ENCODE measurements around the gene FHIT.

Gene FHIT

DNA sequence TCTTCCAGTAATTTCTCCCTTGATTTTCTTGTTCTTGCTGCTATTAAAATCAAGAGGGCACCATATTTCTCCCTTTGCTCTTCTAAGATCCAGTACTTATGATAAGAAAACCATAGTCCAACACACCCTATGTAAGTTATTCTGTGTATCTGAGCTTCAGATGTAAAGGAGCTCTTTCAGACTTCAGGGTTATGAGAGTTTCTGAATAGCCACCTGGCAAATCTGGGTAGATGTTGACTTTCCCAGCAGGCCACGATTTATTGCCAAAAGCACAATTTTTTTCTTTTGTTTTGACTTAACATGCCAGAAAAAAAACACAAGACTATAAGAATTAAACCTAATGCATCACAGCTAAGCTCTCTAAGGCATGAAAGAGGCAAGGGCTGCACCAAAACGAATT, 1045.0 kb downstream of the FHIT start:
- Histone ChIP-seq H3K79me2 (ENCODE audit: control insufficient read depth, low read length) (no peaks in the 10 kb centered on the region), H3F3A (ENCODE audit: control insufficient read depth, insufficient read depth) (no peaks in the 10 kb centered on the region), H3K36me3 (ENCODE audit: control insufficient read depth, low read length) (no peaks in the 10 kb centered on the region), H3K9me2 (replicated peaks; ENCODE audit: control insufficient read depth, low read length) (no peaks in the 10 kb centered on the region), H4K20me1 (ENCODE audit: control insufficient read depth, insufficient read depth, low read depth, low read length) (no peaks in the 10 kb centered on the region), H3K4me1 (ENCODE audit: control insufficient read depth, low read length) (peaks cover 8% of the 10 kb centered on the region), H3K9me3 (ENCODE audit: control insufficient read depth, insufficient read depth, low read length) (no peaks in the 10 kb centered on the region), H3K4me2 (ENCODE audit: low read length) (no peak overlapping the region), H3K27me3 (ENCODE audit: control insufficient read depth, low read length) (no peaks in the 10 kb centered on the region), H3K4me3 (ENCODE audit: low read length) (no peak overlapping the region), H3K27ac (ENCODE audit: low read depth, low read length) (no peak overlapping the region)
- TF ChIP-seq EZH2phosphoT487 (IDR thresholded peaks at IDR 0.05; ENCODE audit: borderline replicate concordance, low read length): no peak
- TF ChIP-seq, protein P1, sequence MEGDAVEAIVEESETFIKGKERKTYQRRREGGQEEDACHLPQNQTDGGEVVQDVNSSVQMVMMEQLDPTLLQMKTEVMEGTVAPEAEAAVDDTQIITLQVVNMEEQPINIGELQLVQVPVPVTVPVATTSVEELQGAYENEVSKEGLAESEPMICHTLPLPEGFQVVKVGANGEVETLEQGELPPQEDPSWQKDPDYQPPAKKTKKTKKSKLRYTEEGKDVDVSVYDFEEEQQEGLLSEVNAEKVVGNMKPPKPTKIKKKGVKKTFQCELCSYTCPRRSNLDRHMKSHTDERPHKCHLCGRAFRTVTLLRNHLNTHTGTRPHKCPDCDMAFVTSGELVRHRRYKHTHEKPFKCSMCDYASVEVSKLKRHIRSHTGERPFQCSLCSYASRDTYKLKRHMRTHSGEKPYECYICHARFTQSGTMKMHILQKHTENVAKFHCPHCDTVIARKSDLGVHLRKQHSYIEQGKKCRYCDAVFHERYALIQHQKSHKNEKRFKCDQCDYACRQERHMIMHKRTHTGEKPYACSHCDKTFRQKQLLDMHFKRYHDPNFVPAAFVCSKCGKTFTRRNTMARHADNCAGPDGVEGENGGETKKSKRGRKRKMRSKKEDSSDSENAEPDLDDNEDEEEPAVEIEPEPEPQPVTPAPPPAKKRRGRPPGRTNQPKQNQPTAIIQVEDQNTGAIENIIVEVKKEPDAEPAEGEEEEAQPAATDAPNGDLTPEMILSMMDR (IDR thresholded peaks at IDR 0.05; ENCODE audit: low read depth, low read length, poor library complexity, severe bottlenecking): no peak

DNA sequence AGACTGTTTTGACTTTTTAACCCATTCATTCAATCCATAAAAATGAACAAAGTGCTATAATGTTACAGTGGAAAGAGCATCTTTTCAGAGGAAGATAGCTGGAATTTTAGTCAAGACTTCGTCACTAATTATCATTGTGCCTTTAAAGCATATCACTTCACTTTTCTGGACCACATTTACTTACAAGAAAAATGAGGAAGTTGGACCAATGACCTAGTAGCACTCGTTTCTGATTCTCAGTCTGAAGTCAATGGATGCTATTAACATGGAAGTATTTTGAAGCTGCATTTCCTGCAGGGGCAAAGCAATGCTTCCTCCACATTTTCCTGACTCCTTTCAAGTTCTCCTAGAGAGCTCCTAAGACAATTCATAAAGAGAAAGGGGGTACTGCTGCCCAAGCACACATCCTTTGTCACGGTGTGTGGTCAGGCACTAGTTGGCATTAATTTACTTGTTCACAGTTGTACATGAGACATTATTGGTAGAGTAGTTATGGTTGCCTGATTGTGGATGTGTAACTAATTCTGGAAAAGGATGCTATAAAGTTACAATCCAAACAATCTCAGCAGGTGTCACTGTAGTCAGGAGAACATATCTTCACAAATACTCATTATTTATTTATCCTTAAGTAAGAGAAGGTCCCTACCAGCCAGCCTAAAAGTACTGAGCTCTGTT, 1049.1 kb downstream of the FHIT start:
- no peaks in the 10 kb centered on the region for H4K20me1 ChIP-seq (ENCODE audit: control insufficient read depth, insufficient read depth, low read depth, low read length)
- no peaks in the 10 kb centered on the region for H3F3A ChIP-seq (ENCODE audit: control insufficient read depth, insufficient read depth)
- no peaks in the 10 kb centered on the region for H3K9me2 ChIP-seq (replicated peaks; ENCODE audit: control insufficient read depth, low read length)
- no peaks in the 10 kb centered on the region for H3K9me3 ChIP-seq (ENCODE audit: control insufficient read depth, insufficient read depth, low read length)
- TF ChIP-seq, protein P1 (IDR thresholded peaks at IDR 0.05; ENCODE audit: low read depth, low read length, poor library complexity, severe bottlenecking): no peak
- no peak for TF ChIP-seq EZH2phosphoT487 (IDR thresholded peaks at IDR 0.05; ENCODE audit: borderline replicate concordance, low read length)
- H3K4me1 ChIP-seq (ENCODE audit: control insufficient read depth, low read length): peaks cover 8% of the 10 kb centered on the region
- H3K4me3 ChIP-seq (ENCODE audit: low read length): no peak overlapping the region
- no peaks in the 10 kb centered on the region for H3K27me3 ChIP-seq (ENCODE audit: control insufficient read depth, low read length)
- H3K79me2 ChIP-seq (ENCODE audit: control insufficient read depth, low read length): no peaks in the 10 kb centered on the region
- no peaks in the 10 kb centered on the region for H3K36me3 ChIP-seq (ENCODE audit: control insufficient read depth, low read length)
- no peak overlapping the region for H3K27ac ChIP-seq (ENCODE audit: low read depth, low read length)
- no peak overlapping the region for H3K4me2 ChIP-seq (ENCODE audit: low read length)

DNA sequence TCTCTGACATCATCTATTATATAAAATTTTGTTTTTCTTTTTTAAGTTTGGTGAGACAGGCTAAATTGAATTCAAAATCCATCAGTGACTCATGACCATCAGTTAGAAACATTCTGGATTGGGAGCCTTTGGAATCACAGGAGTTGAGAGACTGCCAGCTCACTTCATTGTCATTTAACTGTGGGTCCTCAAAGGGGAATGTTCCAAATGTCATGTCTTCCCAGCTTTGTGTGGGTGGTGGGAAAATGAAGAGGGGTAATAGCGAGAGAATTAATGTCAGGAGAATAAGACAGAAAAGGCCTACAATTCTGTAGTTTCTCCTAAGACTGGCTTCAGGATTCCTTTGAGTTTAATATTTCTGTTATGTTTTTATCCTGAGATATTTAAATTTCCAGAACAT, 1051.9 kb downstream of the FHIT start:
- H3K9me2 ChIP-seq (replicated peaks; ENCODE audit: control insufficient read depth, low read length): no peaks in the 10 kb centered on the region
- no peaks in the 10 kb centered on the region for H3F3A ChIP-seq (ENCODE audit: control insufficient read depth, insufficient read depth)
- H4K20me1 ChIP-seq (ENCODE audit: control insufficient read depth, insufficient read depth, low read depth, low read length): no peaks in the 10 kb centered on the region
- no peak for TF ChIP-seq EZH2phosphoT487 (IDR thresholded peaks at IDR 0.05; ENCODE audit: borderline replicate concordance, low read length)
- TF ChIP-seq, protein P1 (IDR thresholded peaks at IDR 0.05; ENCODE audit: low read depth, low read length, poor library complexity, severe bottlenecking): no peak
- H3K79me2 ChIP-seq (ENCODE audit: control insufficient read depth, low read length): no peaks in the 10 kb centered on the region
- peaks cover 8% of the 10 kb centered on the region for H3K4me1 ChIP-seq (ENCODE audit: control insufficient read depth, low read length)
- no peaks in the 10 kb centered on the region for H3K36me3 ChIP-seq (ENCODE audit: control insufficient read depth, low read length)
- H3K27ac ChIP-seq (ENCODE audit: low read depth, low read length): no peak overlapping the region
- no peaks in the 10 kb centered on the region for H3K27me3 ChIP-seq (ENCODE audit: control insufficient read depth, low read length)
- H3K4me2 ChIP-seq (ENCODE audit: low read length): no peak overlapping the region
- H3K9me3 ChIP-seq (ENCODE audit: control insufficient read depth, insufficient read depth, low read length): no peaks in the 10 kb centered on the region
- no peak overlapping the region for H3K4me3 ChIP-seq (ENCODE audit: low read length)
